ENCODE measurements around the gene GTF2B.

- TF ChIP-seq CTCF (conservative IDR thresholded peaks at IDR 0.05; ENCODE audit: low read depth, low read length) (no peak), EZH2 (IDR thresholded peaks at IDR 0.05; ENCODE audit: borderline replicate concordance, low read depth, low read length, poor library complexity, severe bottlenecking) (no peak)
These were observed 1.1 kb upstream of the GTF2B start for GRCh38 chr1:88892357-88892877.
